IMR-90 (cell line): Measurements from ENCODE around the gene ZCCHC14. TPM values are rescaled to one million over a fixed set of nuclear protein-coding genes. Genes with fewer than 3 reads are reported as not detected.

Experiments used
- ELK1 ChIP-seq: fragments of 150-350 bp; IDR thresholded peaks from 2 replicates; pipeline ENCODE4 v1.6.1; 2016; ENCODE audit warnings: low read depth, mild to moderate bottlenecking, low read length, moderate library complexity, borderline replicate concordance
- USF2 ChIP-seq: fragments of 150-350 bp; IDR thresholded peaks from 2 replicates; pipeline ENCODE4 v1.6.1; 2017; ENCODE audit warnings: mild to moderate bottlenecking, antibody characterized with exemption, low read length, low read depth
- polyA plus RNA-seq, 3 experiments: library from polyadenylated mRNA; depleted of rRNA; stranded (reverse); fragments of >200 nt; gene quantifications; 2 replicates each; pipeline ENCODE4 v1.2.3, GENCODE V29; 2012; ENCODE audit warnings: low replicate concordance in 1 of 3
- total RNA-seq: library from RNA; depleted of rRNA; stranded (reverse); fragments of >200 nt; gene quantifications from 2 replicates; pipeline ENCODE4 v1.2.3, GENCODE V29; 2012

Gene ZCCHC14
- total and polyA plus RNA-seq, 2 of the 4 experiments (the other 2 are of a cell fraction): 2.5 to 5.3 TPM

- TF ChIP-seq ELK1 (no peak), USF2 (no peak)
These were observed 47.5 kb upstream of the ZCCHC14 start (continued) for GRCh38 chr16:87540072-87540896.
